ENCODE measurements around the gene CFAP100. TPM values are rescaled to one million over a fixed set of nuclear protein-coding genes. Genes with fewer than 3 reads are reported as not detected.

The CFAP100 gene
- total and polyA plus RNA-seq, 10 of the 15 experiments (the other 5 are each of a cell fraction or from before 2014, with no cell fraction given), result 0.04 to 0.27 TPM; not detected in 8

DNA sequence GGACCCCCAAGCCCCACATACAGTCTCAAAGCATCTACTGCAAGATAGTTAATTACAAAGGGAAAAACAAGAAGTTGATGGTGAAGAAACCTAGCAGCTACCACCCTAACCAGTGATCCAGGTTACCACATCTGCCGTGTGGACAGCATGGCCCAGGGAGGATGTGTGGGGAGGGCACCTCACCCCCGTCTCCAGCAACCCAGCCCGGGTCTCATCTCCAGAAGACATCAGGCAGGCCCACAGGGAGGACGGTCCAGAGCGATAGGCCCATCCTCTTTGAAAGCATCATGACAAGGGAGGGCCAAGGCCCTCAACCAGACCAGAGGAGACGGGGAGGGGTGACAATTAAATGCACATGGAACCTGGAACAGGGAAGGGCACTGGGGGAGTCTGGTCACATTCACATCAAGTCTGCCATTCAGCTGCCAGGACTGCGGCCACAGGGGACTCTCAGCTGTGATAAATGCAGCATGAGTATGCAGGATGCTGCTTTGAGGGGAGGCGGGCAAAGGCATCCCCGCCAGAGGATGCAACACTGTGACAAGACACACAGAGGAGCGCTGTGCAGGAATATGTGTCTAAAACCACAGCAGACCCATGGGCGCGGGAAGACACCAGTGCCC, 62.2 kb downstream of the CFAP100 start:
- H3K4me3 ChIP-seq, result no peak overlapping the region
- ChIA-PET SMC1A (ENCODE audit: uncharacterized antibody, unreplicated experiment) (interaction anchor here (1.1 kb wide), 1 partner anchor 15 kb away, joined by 3 read pairs; no protein-coding TSS in a partner anchor), CTCF (no interaction called here), RAD21 (ENCODE audit: unreplicated experiment) (no interaction called here), POLR2A (no interaction called here)
- intact Hi-C loops (cut with micrococcal nuclease; ENCODE audit: unreplicated experiment) (no loop called here), in situ Hi-C loops (cut with MboI) (no loop called here)
- H3K27ac ChIP-seq (ENCODE audit: control insufficient read depth, insufficient read depth), result no peak overlapping the region
- no peaks in the 10 kb centered on the region for H3K4me1 ChIP-seq (ENCODE audit: control insufficient read depth, insufficient read depth, low read length)
- H3K27me3 ChIP-seq (replicated peaks in 1 of 2; ENCODE audit: control insufficient read depth in 2 of 2, insufficient read depth in 2 of 2, low read length in 1 of 2), result no peaks in the 10 kb centered on the region
- no peaks in the 10 kb centered on the region for H3K79me2 ChIP-seq (ENCODE audit: control insufficient read depth, insufficient read depth, low read length)
- H3K9ac ChIP-seq (ENCODE audit: control insufficient read depth, insufficient read depth, low read length), result no peak overlapping the region
- no peaks in the 10 kb centered on the region for H4K20me1 ChIP-seq (ENCODE audit: control insufficient read depth, insufficient read depth)
- peaks cover 12 to 51% of the 10 kb centered on the region in 2 experiments for H3K36me3 ChIP-seq (ENCODE audit: control insufficient read depth in 2 of 2, insufficient read depth in 2 of 2, low read length in 1 of 2)
- no peak for ATAC-seq
- no peak overlapping the region for H2AFZ ChIP-seq (ENCODE audit: control insufficient read depth, low read depth, low read length)
- BruUV-seq (replicated peaks), result no TSS peak
- no peak for TF ChIP-seq EED (IDR thresholded peaks at IDR 0.05; ENCODE audit: low read depth)
- TF ChIP-seq, protein P1, sequence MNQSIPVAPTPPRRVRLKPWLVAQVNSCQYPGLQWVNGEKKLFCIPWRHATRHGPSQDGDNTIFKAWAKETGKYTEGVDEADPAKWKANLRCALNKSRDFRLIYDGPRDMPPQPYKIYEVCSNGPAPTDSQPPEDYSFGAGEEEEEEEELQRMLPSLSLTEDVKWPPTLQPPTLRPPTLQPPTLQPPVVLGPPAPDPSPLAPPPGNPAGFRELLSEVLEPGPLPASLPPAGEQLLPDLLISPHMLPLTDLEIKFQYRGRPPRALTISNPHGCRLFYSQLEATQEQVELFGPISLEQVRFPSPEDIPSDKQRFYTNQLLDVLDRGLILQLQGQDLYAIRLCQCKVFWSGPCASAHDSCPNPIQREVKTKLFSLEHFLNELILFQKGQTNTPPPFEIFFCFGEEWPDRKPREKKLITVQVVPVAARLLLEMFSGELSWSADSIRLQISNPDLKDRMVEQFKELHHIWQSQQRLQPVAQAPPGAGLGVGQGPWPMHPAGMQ (IDR thresholded peaks at IDR 0.05; ENCODE audit: borderline replicate concordance), result no peak
- no peaks in the 10 kb centered on the region for H3K9me3 ChIP-seq (replicated peaks; ENCODE audit: control insufficient read depth, insufficient read depth, low read length)
- no peak overlapping the region for H3K4me2 ChIP-seq (ENCODE audit: control insufficient read depth, insufficient read depth)
- DNase-seq (ENCODE audit: low read depth, low spot score), result no peak
- FAIRE-seq, result no peak
- 92% methylated on average over 12 of the region's 12 CpGs for WGBS (ENCODE audit: insufficient coverage, insufficient replicate concordance, low lambda C conversion rate, missing lambda C conversion rate)

GRCh38 chr3:126459111-126459762, 64.5 kb downstream of the CFAP100 start:
- Histone ChIP-seq H3K9ac (ENCODE audit: control insufficient read depth, insufficient read depth, low read length) (no peak overlapping the region), H3K27me3 (replicated peaks in 1 of 2; ENCODE audit: control insufficient read depth in 2 of 2, insufficient read depth in 2 of 2, low read length in 1 of 2) (no peaks in the 10 kb centered on the region), H3K9me3 (replicated peaks; ENCODE audit: control insufficient read depth, insufficient read depth, low read length) (no peaks in the 10 kb centered on the region), H3K79me2 (ENCODE audit: control insufficient read depth, insufficient read depth, low read length) (no peaks in the 10 kb centered on the region), H2AFZ (ENCODE audit: control insufficient read depth, low read depth, low read length) (no peak overlapping the region), H4K20me1 (ENCODE audit: control insufficient read depth, insufficient read depth) (no peaks in the 10 kb centered on the region), H3K4me3 (no peak overlapping the region), H3K27ac (ENCODE audit: control insufficient read depth, insufficient read depth) (no peak overlapping the region), H3K4me1 (ENCODE audit: control insufficient read depth, insufficient read depth, low read length) (no peaks in the 10 kb centered on the region), H3K36me3 (ENCODE audit: control insufficient read depth in 2 of 2, insufficient read depth in 2 of 2, low read length in 1 of 2) (peaks cover 18 to 45% of the 10 kb centered on the region in 2 experiments), H3K4me2 (ENCODE audit: control insufficient read depth, insufficient read depth) (no peak overlapping the region)
- in situ Hi-C loops (cut with MboI), result no loop called here
- ATAC-seq, result no peak
- no peak for DNase-seq (ENCODE audit: low read depth, low spot score)
- ChIA-PET POLR2A (no interaction called here), SMC1A (ENCODE audit: uncharacterized antibody, unreplicated experiment) (interaction anchor here (1.1 kb wide), 1 partner anchor 13 kb away, joined by 3 read pairs; no protein-coding TSS in a partner anchor), CTCF (interaction anchor here (1.2 kb wide), 1 partner anchor 12 kb away, joined by 4 read pairs; no protein-coding TSS in a partner anchor), RAD21 (ENCODE audit: unreplicated experiment) (no interaction called here)
- no peak for FAIRE-seq
- BruUV-seq (replicated peaks), result no TSS peak
- WGBS (ENCODE audit: insufficient coverage, insufficient replicate concordance, low lambda C conversion rate, missing lambda C conversion rate), result 84% methylated on average over 7 of the region's 7 CpGs
- intact Hi-C loops (cut with micrococcal nuclease; ENCODE audit: unreplicated experiment), result no loop called here
- TF ChIP-seq SMAD1 (IDR thresholded peaks at IDR 0.05; ENCODE audit: low read depth, partially characterized antibody) (no peak), IRF3 (IDR thresholded peaks at IDR 0.05) (no peak), JUND (IDR thresholded peaks at IDR 0.05; ENCODE audit: low read depth, low read length) (no peak), FOS (IDR thresholded peaks at IDR 0.05; ENCODE audit: borderline replicate concordance, extremely low read depth, insufficient read length) (no peak), GABPA (IDR thresholded peaks at IDR 0.05; ENCODE audit: low read depth) (no peak), SMARCA5 (IDR thresholded peaks at IDR 0.05) (no peak), STAT1 (conservative IDR thresholded peaks at IDR 0.05) (no peak), TARDBP (IDR thresholded peaks at IDR 0.05; ENCODE audit: borderline replicate concordance) (no peak), SKIL (IDR thresholded peaks at IDR 0.05; ENCODE audit: low read depth, poor library complexity, severe bottlenecking) (no peak), BRCA1 (IDR thresholded peaks at IDR 0.05; ENCODE audit: low read depth, low read length) (no peak)

All from GM12878 (cell line).